Nephron (organoid): Measurements from ENCODE around the gene SH3RF1.
A peak's percentile ranks its signal among the peaks of the same experiment; 100 is the strongest.

Experiments used
- H3K27ac Mint-ChIP-seq, 3 experiments: 2 replicates each; pipeline ENCODE4 v1.8.0; 2020; ENCODE audit warnings: mixed read lengths in 3 of 3, mild to moderate bottlenecking in 2 of 3, moderate library complexity in 1 of 3
- H3K27me3 Mint-ChIP-seq: 2 replicates; pipeline ENCODE4 v1.8.0; 2021; ENCODE audit warnings: low read depth, mild to moderate bottlenecking, moderate library complexity, mixed read lengths
- H3K36me3 Mint-ChIP-seq: 2 replicates; pipeline ENCODE4 v1.8.0; 2020; ENCODE audit warnings: low read depth, mixed read lengths
- H3K4me1 Mint-ChIP-seq: 2 replicates; pipeline ENCODE4 v1.8.0; 2020; ENCODE audit warnings: mixed read lengths
- H3K4me3 Mint-ChIP-seq, 3 experiments: 2 replicates each; pipeline ENCODE4 v1.8.0; 2020; ENCODE audit warnings: mild to moderate bottlenecking in 3 of 3, mixed read lengths in 3 of 3, moderate library complexity in 2 of 3
- H3K9me3 Mint-ChIP-seq: 2 replicates; pipeline ENCODE4 v1.8.0; 2020; ENCODE audit warnings: mixed read lengths
- CTCF ChIP-seq, 3 experiments: fragments of 200-600 bp; sonication (generic); IDR thresholded peaks; one replicate each; pipeline ENCODE4 v1.5.0; 2021; ENCODE audit warnings: antibody characterized with exemption in 3 of 3; ENCODE audit not compliant: unreplicated experiment in 3 of 3

The SH3RF1 gene

DNA sequence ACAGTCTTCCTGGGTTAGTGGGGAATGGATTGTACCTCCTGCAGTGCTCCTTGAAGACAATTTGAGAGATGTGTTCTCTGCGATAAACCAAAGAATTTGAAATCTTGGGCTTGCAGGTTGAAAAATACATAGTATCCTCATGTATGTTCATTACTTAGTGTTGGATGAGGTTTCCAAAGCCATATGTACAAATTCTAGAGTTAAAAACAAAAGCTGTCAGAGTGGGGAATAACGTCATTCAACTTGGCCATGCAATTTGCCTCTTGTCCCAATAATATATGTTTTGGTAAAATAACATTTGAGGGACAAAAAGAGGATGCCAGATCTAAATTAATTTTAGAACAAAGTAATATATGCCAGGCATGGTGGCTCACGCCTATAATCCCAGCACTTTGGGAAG, 209.4 kb downstream of the SH3RF1 start:
- H3K27me3 Mint-ChIP-seq, result peaks cover 3% of the 10 kb centered on the region
- no peak for TF ChIP-seq CTCF (IDR thresholded peaks at IDR 0.05; ENCODE audit: unreplicated experiment in 3 of 3)
- no peaks in the 10 kb centered on the region for H3K36me3 Mint-ChIP-seq
- no peaks in the 10 kb centered on the region for H3K9me3 Mint-ChIP-seq
- peak overlapping the region; percentile 40 to 63 (median 45) for H3K27ac Mint-ChIP-seq
- peaks cover 31% of the 10 kb centered on the region for H3K4me1 Mint-ChIP-seq
- H3K4me3 Mint-ChIP-seq, result no peak overlapping the region

GRCh38 chr4:169060391-169061091, 210.2 kb downstream of the SH3RF1 start:
- Mint-ChIP-seq H3K9me3 (no peaks in the 10 kb centered on the region), H3K4me3 (no peak overlapping the region), H3K27me3 (peaks cover 3% of the 10 kb centered on the region), H3K27ac (peak overlapping the region; percentile 78 to 92 (median 80)), H3K4me1 (peaks cover 31% of the 10 kb centered on the region), H3K36me3 (no peaks in the 10 kb centered on the region)
- no peak for TF ChIP-seq CTCF (IDR thresholded peaks at IDR 0.05; ENCODE audit: unreplicated experiment in 3 of 3)

- peaks cover 31% of the 10 kb centered on the region for H3K4me1 Mint-ChIP-seq
- no peak for TF ChIP-seq CTCF (IDR thresholded peaks at IDR 0.05; ENCODE audit: unreplicated experiment in 3 of 3)
- peaks cover 3% of the 10 kb centered on the region for H3K27me3 Mint-ChIP-seq
- H3K4me3 Mint-ChIP-seq, result no peak overlapping the region
- peak overlapping the region; percentile 63 to 92 (median 78) for H3K27ac Mint-ChIP-seq
- no peaks in the 10 kb centered on the region for H3K9me3 Mint-ChIP-seq
- H3K36me3 Mint-ChIP-seq, result no peaks in the 10 kb centered on the region
These were observed 211.2 kb downstream of the SH3RF1 start for GRCh38 chr4:169059306-169060211.

- H3K27me3 Mint-ChIP-seq, result peaks cover 3% of the 10 kb centered on the region
- H3K27ac Mint-ChIP-seq, result no peak overlapping the region
- H3K9me3 Mint-ChIP-seq, result no peaks in the 10 kb centered on the region
- H3K4me1 Mint-ChIP-seq, result peaks cover 30% of the 10 kb centered on the region
- no peak for TF ChIP-seq CTCF (IDR thresholded peaks at IDR 0.05; ENCODE audit: unreplicated experiment in 3 of 3)
- no peak overlapping the region for H3K4me3 Mint-ChIP-seq
- H3K36me3 Mint-ChIP-seq, result no peaks in the 10 kb centered on the region
These were observed 212.4 kb downstream of the SH3RF1 start for GRCh38 chr4:169058312-169058711.

GRCh38 chr4:169054879-169055278, 215.9 kb downstream of the SH3RF1 start:
- Mint-ChIP-seq H3K27me3 (no peaks in the 10 kb centered on the region), H3K4me3 (no peak overlapping the region), H3K36me3 (no peaks in the 10 kb centered on the region), H3K4me1 (peaks cover 41% of the 10 kb centered on the region), H3K27ac (peak overlapping the region in 1 of 3 experiments; percentile 47), H3K9me3 (no peaks in the 10 kb centered on the region)
- no peak for TF ChIP-seq CTCF (IDR thresholded peaks at IDR 0.05; ENCODE audit: unreplicated experiment in 3 of 3)
